ENCODE results near the gene WDR73. TPM values are rescaled to one million over a fixed set of nuclear protein-coding genes. Genes with fewer than 3 reads are reported as not detected.

Gene WDR73
- polyA plus RNA-seq, 3 donors = 12.1 to 19.9 (median 14.3) TPM

- Histone ChIP-seq H3K27ac (ENCODE audit: low read depth in 1 of 2, low read length in 2 of 2) (no peak overlapping the region), H3K4me3 (replicated peaks in 1 of 3; ENCODE audit: low read depth in 2 of 3, low read length in 3 of 3) (no peak overlapping the region), H3K4me1 (ENCODE audit: control insufficient read depth in 1 of 2, insufficient read depth in 2 of 2, low read length in 2 of 2) (peaks cover 31 to 39% of the 10 kb centered on the region in 2 donors), H2AFZ (ENCODE audit: insufficient read depth, low read depth, low read length, poor library complexity, severe bottlenecking) (no peak overlapping the region), H3K4me2 (replicated peaks; ENCODE audit: extremely low read depth, low read length, poor library complexity, severe bottlenecking) (no peak overlapping the region), H3K79me2 (ENCODE audit: insufficient read depth, low read length) (peaks cover 12% of the 10 kb centered on the region), H3K9me3 (replicated peaks in 1 of 2; ENCODE audit: control insufficient read depth in 1 of 2, insufficient read depth in 1 of 2, low read length in 2 of 2) (no peaks in the 10 kb centered on the region), H3K36me3 (replicated peaks in 1 of 2; ENCODE audit: control insufficient read depth in 1 of 2, insufficient read depth in 2 of 2, low read length in 2 of 2) (peaks cover 3 to 24% of the 10 kb centered on the region in 2 donors), H3K9ac (ENCODE audit: insufficient read depth, low read length, poor library complexity, severe bottlenecking) (no peak overlapping the region), H4K20me1 (ENCODE audit: insufficient read depth, low read length) (peaks cover 18% of the 10 kb centered on the region), H3K27me3 (ENCODE audit: control insufficient read depth in 2 of 2, insufficient read depth in 2 of 2, low read length in 2 of 2) (no peaks in the 10 kb centered on the region)
- Mint-ChIP-seq H3K4me3 (peak overlapping the region; percentile 82 to 83), H3K4me1 (peaks cover 40% of the 10 kb centered on the region), H3K9me3 (peaks cover 0 to 1% (median 0%) of the 10 kb centered on the region in 7 donors), H3K27me3 (ENCODE audit: low read depth in 3 of 3) (peaks cover 0 to 8% (median 8%) of the 10 kb centered on the region in 3 donors), H3K36me3 (peaks cover 12 to 29% of the 10 kb centered on the region in 2 donors), H3K27ac (no peak overlapping the region)
- 91% methylated on average over 7 of the region's 7 CpGs for WGBS (ENCODE audit: insufficient coverage)
- intact Hi-C loops (cut with micrococcal nuclease) = loop anchor here (5.0 to 10.0 kb wide), 4 partner anchors 58 to 115 kb away; partner anchors contain the start of genes SEC11A (in 1 of the 2) and ZNF592 (in 1 of the 2)
- DNase-seq = no peak
- TF ChIP-seq CTCF (IDR thresholded peaks at IDR 0.05) = no peak
Observed at GRCh38 chr15:84656972-84657371, 2.9 kb upstream of the WDR73 start.

GRCh38 chr15:84654689-84655453, 788 bp upstream of the WDR73 start:
- no peaks in the 10 kb centered on the region for H3K27me3 ChIP-seq (ENCODE audit: control insufficient read depth in 2 of 2, insufficient read depth in 2 of 2, low read length in 2 of 2)
- 8% methylated on average over 13 of the region's 19 CpGs for WGBS (ENCODE audit: insufficient coverage)
- peak overlapping the region; percentile 74 for H3K9ac ChIP-seq (ENCODE audit: insufficient read depth, low read length, poor library complexity, severe bottlenecking)
- intact Hi-C loops (cut with micrococcal nuclease) = loop anchor here (2.0 to 10.0 kb wide), 6 partner anchors 24 to 117 kb away; partner anchors contain the start of genes SEC11A (in 1 of the 2), ZNF592 (in 1 of the 2) and ZSCAN2 (in 1 of the 2)
- H3K36me3 ChIP-seq (replicated peaks in 1 of 2; ENCODE audit: control insufficient read depth in 1 of 2, insufficient read depth in 2 of 2, low read length in 2 of 2) = peaks cover 8 to 31% of the 10 kb centered on the region in 2 donors
- H3K4me2 ChIP-seq (replicated peaks; ENCODE audit: extremely low read depth, low read length, poor library complexity, severe bottlenecking) = peak overlapping the region; percentile 87
- Mint-ChIP-seq H3K4me3 (peak overlapping the region; percentile 98 to 99), H3K27me3 (ENCODE audit: low read depth in 3 of 3) (peaks cover 0 to 8% (median 6%) of the 10 kb centered on the region in 3 donors), H3K36me3 (peaks cover 18 to 31% of the 10 kb centered on the region in 2 donors), H3K4me1 (peaks cover 42% of the 10 kb centered on the region), H3K9me3 (peaks cover 0 to 1% (median 0%) of the 10 kb centered on the region in 7 donors), H3K27ac (peak overlapping the region; percentile 37 to 98 (median 87))
- H2AFZ ChIP-seq (ENCODE audit: insufficient read depth, low read depth, low read length, poor library complexity, severe bottlenecking) = peak overlapping the region; percentile 90
- H3K27ac ChIP-seq (ENCODE audit: low read depth in 1 of 2, low read length in 2 of 2) = peak overlapping the region; percentile 69 to 88
- H3K79me2 ChIP-seq (ENCODE audit: insufficient read depth, low read length) = peaks cover 12% of the 10 kb centered on the region
- peak overlapping the region; percentile 69 to 94 (median 83) for H3K4me3 ChIP-seq (replicated peaks in 1 of 3; ENCODE audit: low read depth in 2 of 3, low read length in 3 of 3)
- peaks cover 11% of the 10 kb centered on the region for H4K20me1 ChIP-seq (ENCODE audit: insufficient read depth, low read length)
- H3K9me3 ChIP-seq (replicated peaks in 1 of 2; ENCODE audit: control insufficient read depth in 1 of 2, insufficient read depth in 1 of 2, low read length in 2 of 2) = no peaks in the 10 kb centered on the region
- peaks cover 31 to 39% of the 10 kb centered on the region in 2 donors for H3K4me1 ChIP-seq (ENCODE audit: control insufficient read depth in 1 of 2, insufficient read depth in 2 of 2, low read length in 2 of 2)
- peak; percentile 79 for TF ChIP-seq CTCF (IDR thresholded peaks at IDR 0.05)
- peak; percentile 55 to 70 (median 64) for DNase-seq

Measured in CD14-positive monocyte (primary cell).